Measurements from ENCODE around the gene FAM168A.

The FAM168A gene

DNA sequence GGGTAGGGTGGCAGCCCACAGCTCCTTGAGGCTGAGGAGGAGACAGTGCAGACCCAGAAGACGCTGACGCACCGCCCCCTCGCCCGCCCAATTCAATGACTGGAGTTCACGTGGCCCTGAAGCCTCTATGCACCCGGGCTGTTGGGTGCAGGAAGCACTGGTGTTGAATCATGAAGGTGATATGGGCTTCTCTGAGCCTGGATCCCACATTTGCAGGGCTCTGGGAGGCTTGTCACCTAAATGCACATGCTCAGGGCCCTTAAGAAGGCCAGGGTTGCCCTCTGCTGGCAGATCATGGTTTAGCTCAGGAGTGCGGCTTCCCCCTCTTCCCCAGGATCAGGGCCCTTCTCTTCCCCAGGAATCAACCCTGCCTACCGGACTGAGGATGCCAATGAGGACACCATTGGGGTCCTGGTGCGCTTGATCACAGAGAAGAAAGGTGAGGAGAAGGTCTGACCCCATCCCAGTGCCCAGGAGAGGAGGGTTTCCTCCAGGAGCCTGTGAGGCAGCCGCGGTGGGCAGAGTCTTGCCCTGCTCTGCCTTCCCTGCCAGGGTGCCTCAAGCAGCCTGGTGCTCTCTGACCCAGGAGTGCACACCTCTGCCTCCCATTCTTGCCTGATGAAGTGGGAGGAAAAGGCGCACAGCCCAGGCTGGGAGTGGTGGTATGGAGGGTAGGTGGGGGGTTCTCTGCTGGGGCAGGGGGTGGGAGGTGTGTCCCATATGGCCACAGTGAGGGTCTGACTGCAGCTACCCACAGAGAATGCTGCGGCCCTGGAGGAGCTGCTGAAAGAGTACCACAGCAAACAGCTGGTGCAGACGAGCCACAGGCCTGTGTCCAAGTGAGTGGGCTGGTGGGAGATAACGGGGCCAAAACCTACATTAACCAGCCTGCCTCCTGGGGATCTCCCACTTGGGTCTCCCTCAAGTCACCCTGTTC, 204.2 kb downstream of the FAM168A start:
- no peaks in the 10 kb centered on the region for H3K9me3 ChIP-seq (ENCODE audit: control insufficient read depth, low read length)
- 76 to 78% methylated on average over 16 of the region's 16 CpGs for WGBS, 2 experiments
- no peaks in the 10 kb centered on the region for H3K27me3 ChIP-seq (ENCODE audit: control insufficient read depth, insufficient read depth, low read length, poor library complexity, severe bottlenecking)

DNA sequence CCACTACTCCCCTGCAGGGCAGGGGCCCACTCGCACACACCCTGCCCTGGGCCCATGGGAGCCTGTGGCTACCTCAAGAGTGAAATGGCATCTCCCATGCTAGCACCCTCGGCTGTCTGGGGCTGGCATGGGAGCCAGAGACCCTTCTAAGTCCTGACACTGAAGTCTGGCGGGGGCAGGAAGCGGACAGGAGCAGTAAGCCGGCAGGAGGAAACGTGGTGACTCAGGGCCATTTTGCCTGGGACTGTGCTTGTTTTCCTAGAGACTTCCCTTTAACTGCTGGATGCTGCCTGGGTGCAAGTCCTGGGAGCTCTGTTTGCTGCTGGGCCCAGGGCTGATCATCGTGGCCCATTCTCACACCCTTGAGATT, 204.9 kb downstream of the FAM168A start:
- no peak overlapping the region for H3K27ac ChIP-seq (ENCODE audit: insufficient read depth, low read depth, low read length, poor library complexity, severe bottlenecking)
- H3K36me3 ChIP-seq (ENCODE audit: control insufficient read depth, insufficient read depth, low read length) = peaks cover 5% of the 10 kb centered on the region
- H3K27me3 ChIP-seq (ENCODE audit: control insufficient read depth, insufficient read depth, low read length, poor library complexity, severe bottlenecking) = no peaks in the 10 kb centered on the region
- H3K4me1 ChIP-seq (ENCODE audit: control insufficient read depth, insufficient read depth, low read length) = peaks cover 2% of the 10 kb centered on the region
- no peak overlapping the region for H3K4me3 ChIP-seq (ENCODE audit: insufficient read depth, low read depth, low read length)
- 89 to 91% methylated on average over 7 of the region's 7 CpGs for WGBS, 2 experiments
- H3K9me3 ChIP-seq (ENCODE audit: control insufficient read depth, low read length) = no peaks in the 10 kb centered on the region

More for the DNA sequence above, 204.2 kb downstream of the FAM168A start:
- no peaks in the 10 kb centered on the region for H3K4me1 ChIP-seq (ENCODE audit: control insufficient read depth, insufficient read depth, low read length)
- H3K27ac ChIP-seq (ENCODE audit: insufficient read depth, low read depth, low read length, poor library complexity, severe bottlenecking) = no peak overlapping the region
- H3K4me3 ChIP-seq (ENCODE audit: insufficient read depth, low read depth, low read length) = no peak overlapping the region
- peaks cover 5% of the 10 kb centered on the region for H3K36me3 ChIP-seq (ENCODE audit: control insufficient read depth, insufficient read depth, low read length)

DNA sequence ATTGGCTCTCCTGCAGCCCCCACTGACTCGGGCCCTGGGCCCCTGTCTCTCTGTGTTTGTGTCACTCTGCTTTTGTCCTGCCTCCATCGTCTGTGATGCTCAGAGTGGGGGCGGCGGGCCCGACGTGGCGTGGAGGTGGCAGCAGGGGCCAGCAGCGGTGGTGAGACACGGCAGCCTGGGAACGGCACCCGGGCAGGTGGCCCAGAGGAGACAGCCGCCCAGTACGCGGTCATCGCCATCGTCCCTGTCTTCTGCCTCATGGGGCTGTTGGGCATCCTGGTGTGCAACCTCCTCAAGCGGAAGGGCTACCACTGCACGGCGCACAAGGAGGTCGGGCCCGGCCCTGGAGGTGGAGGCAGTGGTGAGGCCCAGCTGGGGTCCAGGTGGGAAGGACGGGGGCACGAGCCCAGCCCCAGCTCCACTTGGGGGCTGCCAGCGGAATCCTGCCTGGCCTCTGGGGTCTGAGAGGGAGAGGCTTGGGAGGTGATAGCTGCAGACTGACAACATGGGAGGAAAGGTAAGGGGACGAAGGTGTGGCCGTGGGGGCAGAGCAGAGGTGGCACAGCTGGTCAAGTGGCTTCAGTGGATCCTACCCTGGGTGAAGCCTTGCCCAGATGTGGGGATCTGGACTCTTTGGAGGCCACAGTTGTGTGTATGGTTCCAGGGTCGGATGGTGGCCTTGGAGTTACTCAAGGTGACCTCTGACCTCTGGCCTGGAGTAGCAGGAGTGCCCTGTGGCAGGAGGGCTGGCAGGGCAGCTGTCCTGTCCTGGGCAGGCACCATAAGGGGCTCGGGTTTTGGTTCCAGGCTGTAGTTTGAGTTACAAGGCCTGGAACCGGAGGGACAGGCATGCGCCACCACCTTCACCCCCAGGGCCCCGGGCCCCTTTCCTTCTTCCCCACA, 205.6 kb downstream of the FAM168A start:
- H3K27ac ChIP-seq (ENCODE audit: insufficient read depth, low read depth, low read length, poor library complexity, severe bottlenecking) = no peak overlapping the region
- no peaks in the 10 kb centered on the region for H3K27me3 ChIP-seq (ENCODE audit: control insufficient read depth, insufficient read depth, low read length, poor library complexity, severe bottlenecking)
- H3K9me3 ChIP-seq (ENCODE audit: control insufficient read depth, low read length) = no peaks in the 10 kb centered on the region
- H3K36me3 ChIP-seq (ENCODE audit: control insufficient read depth, insufficient read depth, low read length) = peaks cover 5% of the 10 kb centered on the region
- H3K4me1 ChIP-seq (ENCODE audit: control insufficient read depth, insufficient read depth, low read length) = peaks cover 6% of the 10 kb centered on the region
- WGBS, 2 experiments = 96% methylated on average over 31 of the region's 31 CpGs
- no peak overlapping the region for H3K4me3 ChIP-seq (ENCODE audit: insufficient read depth, low read depth, low read length)

DNA sequence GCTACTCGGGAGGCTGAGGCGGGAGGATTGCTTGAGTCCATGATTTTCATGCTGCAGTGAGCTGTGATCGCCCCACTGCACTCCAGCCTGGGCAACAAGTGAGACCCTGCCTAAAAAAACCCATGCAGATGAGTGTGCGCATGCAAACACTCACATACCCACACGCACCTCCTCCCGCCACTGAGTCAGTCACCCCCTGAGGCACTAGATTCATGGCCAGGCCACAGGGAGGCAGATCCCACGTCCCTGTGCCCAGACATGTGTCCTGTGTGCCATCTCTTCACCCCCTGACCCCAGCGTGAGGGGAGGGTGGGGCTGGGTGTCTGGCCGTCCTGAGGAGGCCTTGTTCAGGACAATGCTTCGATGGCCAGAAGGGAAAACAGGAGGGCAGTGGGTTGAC, 206.2 kb downstream of the FAM168A start:
- Histone ChIP-seq H3K4me1 (ENCODE audit: control insufficient read depth, insufficient read depth, low read length) (peaks cover 6% of the 10 kb centered on the region), H3K9me3 (ENCODE audit: control insufficient read depth, low read length) (no peaks in the 10 kb centered on the region), H3K4me3 (ENCODE audit: insufficient read depth, low read depth, low read length) (no peak overlapping the region), H3K27me3 (ENCODE audit: control insufficient read depth, insufficient read depth, low read length, poor library complexity, severe bottlenecking) (no peaks in the 10 kb centered on the region), H3K36me3 (ENCODE audit: control insufficient read depth, insufficient read depth, low read length) (peaks cover 5% of the 10 kb centered on the region), H3K27ac (ENCODE audit: insufficient read depth, low read depth, low read length, poor library complexity, severe bottlenecking) (no peak overlapping the region)
- 94% methylated on average over 10 of the region's 10 CpGs for WGBS, 2 experiments

DNA sequence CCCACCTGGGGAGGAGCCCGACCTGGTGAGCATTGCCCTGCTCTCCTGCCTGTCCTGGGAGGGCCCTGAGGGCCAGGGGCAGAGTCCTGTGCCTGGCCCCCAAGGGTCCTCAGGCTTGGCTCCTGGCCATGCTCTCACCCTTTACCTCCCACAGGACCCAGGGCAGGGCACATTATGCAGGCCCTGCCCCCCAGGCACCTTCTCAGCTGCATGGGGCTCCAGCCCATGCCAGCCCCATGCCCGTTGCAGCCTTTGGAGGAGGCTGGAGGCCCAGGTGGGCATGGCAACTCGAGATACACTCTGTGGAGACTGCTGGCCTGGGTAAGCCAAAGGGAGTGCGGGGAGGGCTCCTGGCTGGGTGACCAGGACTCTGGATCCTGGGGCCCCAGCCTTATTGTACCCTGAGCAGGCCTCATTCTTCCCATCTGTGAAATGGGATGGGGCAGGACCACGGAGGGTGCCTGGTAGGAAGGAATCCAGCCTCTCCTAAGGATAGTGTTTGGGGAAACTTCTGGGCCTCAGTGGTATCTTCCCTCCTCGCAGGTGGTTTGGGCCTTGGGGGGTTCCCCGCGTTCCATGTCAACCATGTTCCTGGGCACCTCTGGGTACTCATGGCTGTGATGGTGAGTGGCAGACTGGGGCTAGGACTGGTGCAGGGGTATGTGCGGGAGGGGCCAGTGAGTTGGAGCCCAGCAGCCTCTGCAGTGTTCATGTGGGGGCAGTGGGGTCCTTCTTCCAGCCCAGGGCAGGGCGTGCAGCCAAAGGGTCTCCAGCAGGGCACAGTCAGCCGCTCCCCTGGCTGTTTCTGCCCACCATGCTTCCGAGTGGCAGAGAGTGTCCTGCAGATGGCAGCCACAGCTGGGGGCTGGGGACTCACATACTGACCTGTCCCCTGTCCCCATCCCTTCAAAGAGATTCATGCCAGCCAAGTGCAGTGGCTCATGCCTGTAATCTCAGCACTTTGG, 207.0 kb downstream of the FAM168A start:
- Histone ChIP-seq H3K36me3 (ENCODE audit: control insufficient read depth, insufficient read depth, low read length) (peaks cover 5% of the 10 kb centered on the region), H3K4me3 (ENCODE audit: insufficient read depth, low read depth, low read length) (no peak overlapping the region), H3K4me1 (ENCODE audit: control insufficient read depth, insufficient read depth, low read length) (peaks cover 10% of the 10 kb centered on the region), H3K27me3 (ENCODE audit: control insufficient read depth, insufficient read depth, low read length, poor library complexity, severe bottlenecking) (no peaks in the 10 kb centered on the region), H3K9me3 (ENCODE audit: control insufficient read depth, low read length) (no peaks in the 10 kb centered on the region), H3K27ac (ENCODE audit: insufficient read depth, low read depth, low read length, poor library complexity, severe bottlenecking) (no peak overlapping the region)
- WGBS, 2 experiments = 93 to 96% methylated on average over 12 of the region's 12 CpGs

DNA sequence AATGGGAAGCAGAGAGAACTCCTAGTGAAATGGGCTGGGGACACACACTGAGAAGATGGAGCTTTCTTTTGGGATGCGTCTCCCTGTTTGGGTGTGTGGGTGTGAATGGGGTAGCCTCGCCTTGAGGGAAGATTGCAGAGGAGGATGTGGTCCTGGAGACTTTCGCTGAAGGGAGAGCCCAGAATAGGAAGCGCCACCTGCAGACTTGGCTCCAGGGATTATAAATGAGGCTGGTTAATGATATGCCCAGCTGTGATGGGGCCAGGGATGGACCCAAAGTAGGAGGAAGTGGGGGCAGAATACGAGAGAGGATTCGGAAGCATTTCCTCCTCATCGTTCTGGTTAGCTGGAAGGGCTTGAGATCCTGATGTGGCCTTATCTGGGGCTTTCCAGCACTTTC, 208.0 kb downstream of the FAM168A start:
- WGBS, 2 experiments = 87 to 92% methylated on average over 7 of the region's 7 CpGs
- Histone ChIP-seq H3K4me1 (ENCODE audit: control insufficient read depth, insufficient read depth, low read length) (peaks cover 15% of the 10 kb centered on the region), H3K27ac (ENCODE audit: insufficient read depth, low read depth, low read length, poor library complexity, severe bottlenecking) (no peak overlapping the region), H3K9me3 (ENCODE audit: control insufficient read depth, low read length) (no peaks in the 10 kb centered on the region), H3K27me3 (ENCODE audit: control insufficient read depth, insufficient read depth, low read length, poor library complexity, severe bottlenecking) (no peaks in the 10 kb centered on the region), H3K4me3 (ENCODE audit: insufficient read depth, low read depth, low read length) (no peak overlapping the region), H3K36me3 (ENCODE audit: control insufficient read depth, insufficient read depth, low read length) (peaks cover 3% of the 10 kb centered on the region)

DNA sequence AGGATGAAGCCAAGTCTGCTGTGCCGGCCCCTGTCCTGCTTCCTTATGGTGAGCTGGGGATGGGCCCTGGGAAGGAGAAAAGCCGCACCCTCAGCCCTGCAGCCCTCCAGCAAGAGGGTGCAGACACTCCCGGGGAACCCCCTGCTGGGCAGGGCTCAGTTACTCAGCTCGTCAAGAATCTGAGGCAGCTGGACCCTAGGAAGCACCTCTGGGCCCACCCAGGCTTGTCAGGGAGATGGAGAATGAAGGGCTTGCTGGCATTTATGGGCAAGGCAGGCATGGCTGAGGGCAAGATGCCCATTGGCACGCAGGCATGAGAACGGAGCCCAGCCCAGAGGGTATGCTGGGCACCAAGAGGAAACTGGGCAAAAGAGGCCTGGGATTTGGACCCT, 208.8 kb downstream of the FAM168A start:
- no peak overlapping the region for H3K4me3 ChIP-seq (ENCODE audit: insufficient read depth, low read depth, low read length)
- H3K27ac ChIP-seq (ENCODE audit: insufficient read depth, low read depth, low read length, poor library complexity, severe bottlenecking) = no peak overlapping the region
- 87 to 90% methylated on average over 6 of the region's 6 CpGs for WGBS, 2 experiments
- no peaks in the 10 kb centered on the region for H3K27me3 ChIP-seq (ENCODE audit: control insufficient read depth, insufficient read depth, low read length, poor library complexity, severe bottlenecking)
- peaks cover 19% of the 10 kb centered on the region for H3K4me1 ChIP-seq (ENCODE audit: control insufficient read depth, insufficient read depth, low read length)
- no peaks in the 10 kb centered on the region for H3K9me3 ChIP-seq (ENCODE audit: control insufficient read depth, low read length)
- no peaks in the 10 kb centered on the region for H3K36me3 ChIP-seq (ENCODE audit: control insufficient read depth, insufficient read depth, low read length)

DNA sequence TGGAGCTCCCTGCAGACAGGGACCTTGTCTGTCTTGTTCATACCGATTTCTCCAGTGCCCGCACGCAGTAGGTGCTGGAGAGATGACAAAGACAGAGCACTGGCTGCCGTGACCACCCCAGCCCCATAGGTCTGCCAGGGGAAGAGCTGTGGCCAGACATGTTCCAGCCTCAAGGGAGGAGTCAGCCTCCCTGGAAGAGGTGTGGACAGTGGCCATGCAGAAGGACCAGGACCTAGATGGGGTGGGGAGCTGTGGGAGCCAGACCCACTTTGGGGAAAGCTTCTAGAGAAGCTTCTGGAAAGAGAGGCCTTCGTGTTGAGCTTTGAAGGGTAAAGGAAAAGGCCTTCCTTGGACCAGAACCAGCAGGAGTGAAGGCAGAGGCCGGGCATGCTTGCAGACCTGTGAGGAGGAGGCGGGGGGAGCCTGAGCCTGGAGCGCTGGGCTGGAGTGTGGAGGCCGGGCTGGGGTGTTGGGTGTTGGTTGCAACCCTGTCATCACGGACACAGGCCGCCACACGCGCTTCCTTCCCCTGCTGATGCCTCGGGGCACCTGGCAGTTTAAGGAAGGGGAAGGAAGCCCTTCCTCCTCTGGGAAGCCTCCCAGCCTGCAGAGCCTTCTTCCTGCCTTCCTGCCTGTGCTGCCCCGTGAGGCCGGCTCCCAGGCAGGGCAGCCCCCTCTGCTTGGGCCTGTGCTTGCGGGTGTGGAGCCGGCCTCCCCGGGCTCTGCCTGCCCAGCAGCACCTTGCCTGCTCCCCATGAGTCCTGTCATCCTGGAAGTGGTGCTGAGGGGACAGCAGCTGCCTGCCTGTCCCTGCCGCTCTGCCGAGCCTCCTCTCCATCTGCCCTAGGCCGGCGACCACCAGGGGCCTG, 209.4 kb downstream of the FAM168A start:
- WGBS, 2 experiments = 89 to 90% methylated on average over 23 of the region's 23 CpGs
- H3K27ac ChIP-seq (ENCODE audit: insufficient read depth, low read depth, low read length, poor library complexity, severe bottlenecking) = no peak overlapping the region
- H3K4me1 ChIP-seq (ENCODE audit: control insufficient read depth, insufficient read depth, low read length) = peaks cover 25% of the 10 kb centered on the region
- H3K9me3 ChIP-seq (ENCODE audit: control insufficient read depth, low read length) = no peaks in the 10 kb centered on the region
- H3K27me3 ChIP-seq (ENCODE audit: control insufficient read depth, insufficient read depth, low read length, poor library complexity, severe bottlenecking) = no peaks in the 10 kb centered on the region
- H3K4me3 ChIP-seq (ENCODE audit: insufficient read depth, low read depth, low read length) = no peak overlapping the region
- no peaks in the 10 kb centered on the region for H3K36me3 ChIP-seq (ENCODE audit: control insufficient read depth, insufficient read depth, low read length)
